NCI-H748 (cell line): ENCODE measurements around the gene ASIC5.

Experiments used
- DNase-seq: peaks from one replicate; lab custom pipeline; 2025; ENCODE audit not compliant: unreplicated experiment; lab: John Stamatoyannopoulos, UW

The ASIC5 gene

GRCh38 chr4:155881555-155881954 lies 15.5 kb upstream of the ASIC5 start:
- DNase-seq, result no peak

GRCh38 chr4:155879767-155880166 lies 13.7 kb upstream of the ASIC5 start:
- no peak for DNase-seq

- no peak for DNase-seq
Measured at GRCh38 chr4:155878611-155879010, 12.5 kb upstream of the ASIC5 start.

- no peak for DNase-seq
Measured at GRCh38 chr4:155877971-155878370, 11.9 kb upstream of the ASIC5 start.

- no peak for DNase-seq
Measured at GRCh38 chr4:155875878-155876277, 9.8 kb upstream of the ASIC5 start.

- DNase-seq, result no peak
Measured at GRCh38 chr4:155855897-155856296, 10.2 kb downstream of the ASIC5 start.

GRCh38 chr4:155854582-155855226 lies 11.4 kb downstream of the ASIC5 start:
- no peak for DNase-seq

- DNase-seq, result no peak
Measured at GRCh38 chr4:155853189-155853588, 12.9 kb downstream of the ASIC5 start.

GRCh38 chr4:155849042-155849441 lies 17.0 kb downstream of the ASIC5 start:
- DNase-seq, result no peak

- DNase-seq, result no peak
Measured at GRCh38 chr4:155846929-155847328, 19.1 kb downstream of the ASIC5 start.

GRCh38 chr4:155842080-155842479 lies 24.0 kb downstream of the ASIC5 start:
- DNase-seq, result no peak

GRCh38 chr4:155837203-155837796 lies 28.8 kb downstream of the ASIC5 start:
- no peak for DNase-seq

- DNase-seq, result no peak
Measured at GRCh38 chr4:155832664-155833063, 33.4 kb downstream of the ASIC5 start.

- no peak for DNase-seq
Measured at GRCh38 chr4:155828628-155829027, 37.4 kb downstream of the ASIC5 start.

- no peak for DNase-seq
Measured at GRCh38 chr4:155822572-155822971, 43.5 kb downstream of the ASIC5 start.

GRCh38 chr4:155820887-155821518 lies 45.1 kb downstream of the ASIC5 start:
- no peak for DNase-seq

- no peak for DNase-seq
Measured at GRCh38 chr4:155819066-155819465, 47.0 kb downstream of the ASIC5 start.

- no peak for DNase-seq
Measured at GRCh38 chr4:155818639-155819038, 47.4 kb downstream of the ASIC5 start.

- DNase-seq, result no peak
Measured at GRCh38 chr4:155811083-155811482, 55.0 kb downstream of the ASIC5 start.

GRCh38 chr4:155809835-155810234 lies 56.2 kb downstream of the ASIC5 start:
- DNase-seq, result peak; percentile 74

- DNase-seq, result no peak
Measured at GRCh38 chr4:155807021-155807420, 59.1 kb downstream of the ASIC5 start.

- DNase-seq, result no peak
Measured at GRCh38 chr4:155805016-155805415, 61.1 kb downstream of the ASIC5 start.
